Tibial nerve (tissue), 4 donors: ENCODE data around the gene RRAS. TPM values are rescaled to one million over a fixed set of nuclear protein-coding genes. Genes with fewer than 3 reads are reported as not detected.

Experiments used
- DNase-seq, 2 donors: peaks; one replicate each; pipeline ENCODE4 v3.0.0-alpha.2; 2019; ENCODE audit warnings: low spot score in 2 of 2
- H3K27ac ChIP-seq, 4 donors: fragments of 200-600 bp; sonication (generic) in 3 of 4; one replicate each; pipeline ENCODE4 v1.5.1; 2017 to 2019; ENCODE audit warnings: mild to moderate bottlenecking in 1 of 4
- H3K27me3 ChIP-seq, 2 donors: fragments of 200-600 bp; sonication (generic) in 1 of 2; one replicate each; pipeline versions ENCODE4 v1.5.1 to v1.6.0; 2017 to 2019
- H3K36me3 ChIP-seq, 3 donors: fragments of 200-600 bp; sonication (generic); one replicate each; pipeline ENCODE4 v1.5.1; 2018 to 2019
- H3K4me1 ChIP-seq, 4 donors: fragments of 200-600 bp; sonication (generic) in 3 of 4; one replicate each; pipeline ENCODE4 v1.5.1; 2017 to 2019
- H3K4me3 ChIP-seq, 4 donors: fragments of 200-600 bp; sonication (generic) in 3 of 4; one replicate each; pipeline ENCODE4 v1.5.1; 2017 to 2019; ENCODE audit warnings: mild to moderate bottlenecking in 1 of 4, moderate library complexity in 1 of 4
- H3K9me3 ChIP-seq, 4 donors: fragments of 200-600 bp; sonication (generic) in 3 of 4; one replicate each; pipeline ENCODE4 v1.5.1; 2017 to 2019
- EP300 ChIP-seq, 2 donors: sonication (generic); formaldehyde crosslinking; IDR thresholded peaks; one replicate each; pipeline ENCODE4 v1.6.1; 2017; ENCODE audit warnings: antibody characterized with exemption in 2 of 2, mild to moderate bottlenecking in 1 of 2
- POLR2A ChIP-seq, 2 donors: fragments of 450-650 bp; IDR thresholded peaks; one replicate each; pipeline ENCODE4 v1.6.1; 2017; ENCODE audit warnings: antibody characterized with exemption in 2 of 2, mild to moderate bottlenecking in 2 of 2, moderate library complexity in 2 of 2
- WGBS, 2 donors: methylation state at CpG; one replicate each; pipeline ENCODE4 v1.1.5; 2018; 5-methylcytosine and 5-hydroxymethylcytosine counted together
- total RNA-seq, 4 donors: library from RNA; depleted of rRNA; stranded (reverse); fragments of >200 nt; gene quantifications; one replicate each; pipeline ENCODE4 v1.1.0, GENCODE V29; 2016
- TF ChIP-seq, protein P1 (sequence below), 5 experiments: fragments of 200-600 bp in 3 of 5; fragments of 450-650 bp in 2 of 5; sonication (generic) in 3 of 5; IDR thresholded peaks; one replicate each; pipeline ENCODE4 v1.5.1; 2016 to 2019; ENCODE audit warnings: antibody characterized with exemption in 5 of 5, mild to moderate bottlenecking in 3 of 5, moderate library complexity in 2 of 5

The RRAS gene
- total RNA-seq, 4 donors from 2014 or later: 81.6 to 190 (median 162) TPM

DNA sequence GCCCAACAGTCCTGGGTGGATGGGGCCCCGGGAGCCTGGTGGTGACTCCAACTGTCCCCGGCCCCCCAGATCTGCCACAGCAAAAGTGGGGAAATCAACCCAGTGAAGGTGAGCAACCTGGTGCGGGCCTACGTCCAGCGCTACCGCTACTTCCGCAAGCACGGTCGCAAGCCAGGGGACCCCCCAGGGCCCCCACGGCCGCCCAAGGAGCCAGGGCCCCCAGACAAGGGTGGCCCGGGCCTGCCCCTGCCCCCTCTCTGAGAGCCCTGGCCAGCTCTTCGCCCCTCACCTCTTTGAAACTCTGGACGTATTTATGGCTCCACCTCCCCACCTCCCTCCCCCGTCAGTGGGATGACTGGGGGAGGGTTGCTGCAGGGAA, 18.2 kb upstream of the RRAS start:
- Histone ChIP-seq H3K27me3 (no peaks in the 10 kb centered on the region), H3K36me3 (peaks cover 5 to 100% (median 57%) of the 10 kb centered on the region in 3 donors), H3K4me1 (peaks cover 0 to 3% (median 0%) of the 10 kb centered on the region in 4 donors), H3K27ac (no peak overlapping the region), H3K9me3 (no peaks in the 10 kb centered on the region), H3K4me3 (no peak overlapping the region)
- WGBS, 2 donors: 69 to 76% methylated on average over 6 to 15 of the region's 15 CpGs
- DNase-seq: no peak
- TF ChIP-seq EP300 (IDR thresholded peaks at IDR 0.05) (no peak), POLR2A (IDR thresholded peaks at IDR 0.05) (no peak)
- TF ChIP-seq, protein P1, sequence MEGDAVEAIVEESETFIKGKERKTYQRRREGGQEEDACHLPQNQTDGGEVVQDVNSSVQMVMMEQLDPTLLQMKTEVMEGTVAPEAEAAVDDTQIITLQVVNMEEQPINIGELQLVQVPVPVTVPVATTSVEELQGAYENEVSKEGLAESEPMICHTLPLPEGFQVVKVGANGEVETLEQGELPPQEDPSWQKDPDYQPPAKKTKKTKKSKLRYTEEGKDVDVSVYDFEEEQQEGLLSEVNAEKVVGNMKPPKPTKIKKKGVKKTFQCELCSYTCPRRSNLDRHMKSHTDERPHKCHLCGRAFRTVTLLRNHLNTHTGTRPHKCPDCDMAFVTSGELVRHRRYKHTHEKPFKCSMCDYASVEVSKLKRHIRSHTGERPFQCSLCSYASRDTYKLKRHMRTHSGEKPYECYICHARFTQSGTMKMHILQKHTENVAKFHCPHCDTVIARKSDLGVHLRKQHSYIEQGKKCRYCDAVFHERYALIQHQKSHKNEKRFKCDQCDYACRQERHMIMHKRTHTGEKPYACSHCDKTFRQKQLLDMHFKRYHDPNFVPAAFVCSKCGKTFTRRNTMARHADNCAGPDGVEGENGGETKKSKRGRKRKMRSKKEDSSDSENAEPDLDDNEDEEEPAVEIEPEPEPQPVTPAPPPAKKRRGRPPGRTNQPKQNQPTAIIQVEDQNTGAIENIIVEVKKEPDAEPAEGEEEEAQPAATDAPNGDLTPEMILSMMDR (IDR thresholded peaks at IDR 0.05): no peak

DNA sequence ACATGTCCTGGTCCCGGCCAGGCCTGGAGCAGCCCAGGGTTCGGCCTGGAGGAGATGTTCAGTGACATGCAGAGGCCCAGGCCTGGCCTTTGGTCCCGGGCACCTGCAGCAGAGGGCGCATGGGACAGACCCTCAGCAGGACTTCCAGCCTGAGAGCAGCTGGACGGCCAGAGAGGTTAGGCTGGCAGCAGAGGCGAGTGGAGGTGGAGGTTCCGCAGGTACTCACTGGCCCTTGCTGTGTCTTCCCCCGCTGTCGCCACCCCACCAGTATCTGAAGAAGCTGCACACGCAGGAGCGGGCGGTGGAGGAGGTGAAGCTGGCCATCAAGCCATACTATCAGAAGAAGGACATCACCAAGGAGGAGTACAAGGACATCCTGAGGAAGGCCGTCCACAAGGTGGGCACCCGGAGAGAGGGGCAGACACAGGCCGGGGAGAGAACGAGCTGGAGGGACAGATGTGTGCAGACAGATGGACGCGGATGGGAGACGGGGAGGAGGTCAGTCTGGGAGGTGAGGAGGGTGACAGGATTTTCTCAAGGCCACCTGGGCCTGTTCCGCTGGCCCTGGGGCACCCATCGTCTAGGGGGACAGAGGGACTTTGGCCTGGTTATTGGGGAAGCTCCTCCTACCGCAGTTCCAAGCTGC, 17.7 kb upstream of the RRAS start:
- TF ChIP-seq EP300 (IDR thresholded peaks at IDR 0.05): no peak
- TF ChIP-seq, protein P1 (IDR thresholded peaks at IDR 0.05): no peak
- TF ChIP-seq POLR2A (IDR thresholded peaks at IDR 0.05): no peak
- H3K27ac ChIP-seq: no peak overlapping the region
- no peak for DNase-seq
- no peaks in the 10 kb centered on the region for H3K9me3 ChIP-seq
- WGBS, 2 donors: 86 to 91% methylated on average over 22 of the region's 22 CpGs
- peaks cover 5 to 100% (median 58%) of the 10 kb centered on the region in 3 donors for H3K36me3 ChIP-seq
- no peaks in the 10 kb centered on the region for H3K4me1 ChIP-seq
- no peaks in the 10 kb centered on the region for H3K27me3 ChIP-seq
- no peak overlapping the region for H3K4me3 ChIP-seq

DNA sequence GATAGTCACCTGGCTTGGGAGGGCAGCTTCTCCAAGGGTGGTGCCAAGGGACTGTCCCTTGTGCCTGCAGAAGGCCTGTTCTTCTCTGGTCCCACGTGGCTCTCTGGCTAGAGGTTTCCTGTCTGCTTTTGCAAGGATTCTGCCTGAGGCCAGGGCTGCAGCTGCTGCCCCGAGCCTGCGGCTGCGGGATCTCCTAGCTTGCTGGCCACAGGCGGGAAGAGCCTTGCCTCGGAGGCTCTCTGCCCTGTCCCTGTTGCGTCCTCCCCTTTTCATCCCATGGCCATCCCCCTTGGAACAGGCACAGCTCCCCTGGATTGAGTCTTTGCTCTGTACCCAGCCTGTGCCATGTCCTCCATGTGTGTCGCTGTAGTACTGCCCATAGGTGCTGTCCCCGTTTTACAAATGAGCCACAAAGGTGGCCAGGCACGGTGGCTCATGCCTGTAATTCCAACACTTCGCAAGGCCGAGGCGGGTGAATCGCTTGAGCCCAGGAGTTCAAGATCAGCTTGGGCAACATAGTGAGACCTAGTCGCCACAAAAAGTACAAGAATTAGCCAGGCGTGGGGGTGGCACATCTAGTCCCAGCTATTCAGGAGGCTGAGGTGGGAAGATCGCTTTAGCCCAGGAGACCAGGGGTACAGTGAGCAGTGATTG, 16.6 kb upstream of the RRAS start:
- TF ChIP-seq, protein P1 (IDR thresholded peaks at IDR 0.05): no peak
- TF ChIP-seq POLR2A (IDR thresholded peaks at IDR 0.05) (no peak), EP300 (IDR thresholded peaks at IDR 0.05) (no peak)
- DNase-seq: no peak
- H3K4me3 ChIP-seq: no peak overlapping the region
- H3K27ac ChIP-seq: no peak overlapping the region
- no peaks in the 10 kb centered on the region for H3K9me3 ChIP-seq
- H3K27me3 ChIP-seq: no peaks in the 10 kb centered on the region
- peaks cover 5 to 100% (median 49%) of the 10 kb centered on the region in 3 donors for H3K36me3 ChIP-seq
- H3K4me1 ChIP-seq: no peaks in the 10 kb centered on the region
- WGBS, 2 donors: 85 to 88% methylated on average over 14 to 17 of the region's 17 CpGs

DNA sequence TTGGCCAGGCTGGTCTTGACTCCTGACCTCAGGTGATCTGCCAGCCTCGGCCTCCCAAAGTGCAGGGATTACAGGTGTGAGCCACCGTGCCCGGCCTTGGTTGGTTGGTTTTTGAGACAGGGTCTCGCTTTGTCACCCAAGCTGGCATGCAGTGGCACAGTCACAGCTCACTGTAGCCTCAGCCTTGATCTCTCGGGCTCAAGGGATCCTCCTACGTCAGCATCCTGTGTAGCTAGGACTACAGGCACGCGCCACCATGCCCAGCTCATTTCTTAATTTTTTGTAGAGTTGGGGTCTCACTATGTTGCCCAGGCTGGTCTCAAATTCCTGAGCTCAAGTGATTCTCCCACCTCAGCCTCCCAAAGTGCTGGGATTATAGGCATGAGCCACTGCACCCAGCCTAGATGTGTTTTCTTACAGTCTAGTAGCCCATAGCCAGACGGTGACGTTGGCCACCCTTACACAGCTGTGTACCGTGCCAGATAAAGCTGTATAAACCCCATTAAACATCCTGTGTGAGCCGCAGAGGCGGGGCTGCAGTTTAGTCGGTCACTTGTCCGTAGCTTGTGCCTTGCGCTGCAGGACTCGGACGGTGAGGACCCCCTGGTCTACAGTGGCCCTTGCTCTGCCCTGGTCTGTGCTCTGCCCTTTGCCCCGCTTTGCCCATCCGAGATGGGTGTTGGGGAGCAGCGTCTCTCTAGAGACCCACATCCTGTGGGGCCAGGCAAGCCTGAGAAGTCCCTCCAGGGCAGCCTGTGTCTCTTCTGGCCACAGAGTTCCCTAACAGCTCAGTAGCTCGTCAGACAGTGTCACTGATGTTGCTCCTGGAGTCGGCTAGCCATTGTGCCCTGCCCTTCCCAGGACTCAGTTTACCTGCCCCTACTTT, 15.9 kb upstream of the RRAS start:
- Histone ChIP-seq H3K4me1 (no peaks in the 10 kb centered on the region), H3K36me3 (peaks cover 5 to 100% (median 49%) of the 10 kb centered on the region in 3 donors), H3K9me3 (no peaks in the 10 kb centered on the region), H3K4me3 (no peak overlapping the region), H3K27me3 (no peaks in the 10 kb centered on the region), H3K27ac (no peak overlapping the region)
- 87% methylated on average over 22 to 23 of the region's 23 CpGs for WGBS, 2 donors
- TF ChIP-seq POLR2A (IDR thresholded peaks at IDR 0.05): no peak
- no peak for TF ChIP-seq EP300 (IDR thresholded peaks at IDR 0.05)
- TF ChIP-seq, protein P1 (IDR thresholded peaks at IDR 0.05): no peak
- no peak for DNase-seq
